Spleen (tissue), 11 donors: ENCODE measurements around the gene STXBP6. TPM values are rescaled to one million over a fixed set of nuclear protein-coding genes. Genes with fewer than 3 reads are reported as not detected.

Experiments
- DNase-seq: peaks from one replicate; pipeline ENCODE4 v3.0.0-alpha.2; 2020
- H3K27ac ChIP-seq, 8 donors: fragments of 200-600 bp; sonication (generic) in 7 of 8; 1 replicate in 4 of 8; 2 replicates in 4 of 8; pipeline versions ENCODE4 v1.5.0 to v1.8.0; 2016 to 2021; ENCODE audit warnings: inconsistent platforms in 4 of 8, mild to moderate bottlenecking in 4 of 8, moderate library complexity in 1 of 8
- H3K27me3 ChIP-seq, 7 donors: fragments of 200-600 bp; sonication (generic) in 6 of 7; replicated peaks in 1 of 7; 1 replicate in 4 of 7; 2 replicates in 3 of 7; pipeline versions ENCODE4 v1.5.0 to v1.8.0; 2016 to 2021; ENCODE audit warnings: inconsistent platforms in 3 of 7, mild to moderate bottlenecking in 1 of 7
- H3K36me3 ChIP-seq, 6 donors: fragments of 200-600 bp; sonication (generic) in 5 of 6; 1 replicate in 4 of 6; 2 replicates in 2 of 6; pipeline versions ENCODE4 v1.5.0 to v1.8.0; 2016 to 2021; ENCODE audit warnings: inconsistent platforms in 2 of 6
- H3K4me1 ChIP-seq, 6 donors: fragments of 200-600 bp; sonication (generic) in 5 of 6; 1 replicate in 3 of 6; 2 replicates in 3 of 6; pipeline versions ENCODE4 v1.5.0 to v1.8.0; 2016 to 2021; ENCODE audit warnings: inconsistent platforms in 3 of 6
- H3K4me3 ChIP-seq, 8 donors: fragments of 200-600 bp; sonication (generic) in 7 of 8; 1 replicate in 4 of 8; 2 replicates in 4 of 8; pipeline versions ENCODE4 v1.5.0 to v1.8.0; 2016 to 2021; ENCODE audit warnings: inconsistent platforms in 4 of 8, mild to moderate bottlenecking in 4 of 8, moderate library complexity in 2 of 8
- H3K9me3 ChIP-seq, 8 donors: fragments of 200-600 bp; sonication (generic) in 7 of 8; 1 replicate in 4 of 8; 2 replicates in 4 of 8; pipeline versions ENCODE4 v1.5.0 to v1.8.0; 2016 to 2021; ENCODE audit warnings: inconsistent platforms in 4 of 8
- POLR2A ChIP-seq, 3 donors: fragments of 450-650 bp; IDR thresholded peaks; one replicate each; pipeline ENCODE4 v1.5.1; 2017; ENCODE audit warnings: antibody characterized with exemption in 3 of 3, mild to moderate bottlenecking in 1 of 3
- POLR2AphosphoS5 ChIP-seq, 3 donors: sonication (generic); formaldehyde crosslinking; IDR thresholded peaks; one replicate each; pipeline ENCODE4 v1.5.1; 2017; ENCODE audit warnings: antibody characterized with exemption in 3 of 3
- WGBS, 5 donors: extraction: QIAGEN DNeasy Blood & Tissue Kit in 3 of 5; methylation state at CpG; one replicate each; pipeline versions ENCODE4 v1.1.5 to v1.1.7; 2013 to 2018; 5-methylcytosine and 5-hydroxymethylcytosine counted together
- intact Hi-C: fragments of 100-400 bp; cut with DNase I; formaldehyde crosslinking; loops from one replicate; pipeline ENCODE4 v1.15.0; 2023; ENCODE audit warnings: low total_unique reads
- polyA plus RNA-seq, 3 donors: library from polyadenylated mRNA; stranded (reverse); fragments of 200-250 nt; gene quantifications; one replicate each; pipeline ENCODE4 v1.2.1, GENCODE V29; 2013
- total RNA-seq, 7 donors: library from RNA; depleted of rRNA in 3 of 7; stranded (reverse); fragments of >200 nt in 3 of 7; fragmentation: NEBNext Ultra II Directional in 4 of 7; extraction: Animal tissue kit (Norgen Biotek cat#: 25700) in 4 of 7; gene quantifications; one replicate each; pipeline versions ENCODE4 v1.1.0 to v1.2.1, GENCODE V29; 2016 to 2021
- TF ChIP-seq, protein P1 (sequence below), 11 experiments: fragments of 200-600 bp in 7 of 11; fragments of 450-650 bp in 4 of 11; sonication (generic) in 4 of 11; IDR thresholded peaks in 8 of 11; conservative IDR thresholded peaks in 3 of 11; 1 replicate in 7 of 11; 2 replicates in 4 of 11; pipeline versions ENCODE4 v1.4.0 to v1.8.0; 2016 to 2021; ENCODE audit warnings: antibody characterized with exemption in 11 of 11, inconsistent platforms in 4 of 11, mild to moderate bottlenecking in 1 of 11
- donor health status: healthy with polysubstance abuse.
- donor health status: DM: no; HTN: no; CAD: no; lungs with moderate emphysema.
- donor health status: DM: no; HTN: no; CAD: no.
- donor health status: Bipolar disorder and iron deficiency.
- donor health status: healthy.
- donor health status: DM: no; HTN: no; CAD: no.
- donor health status: DM: yes; HTN: yes; CAD: no.

STXBP6 gene
- total and polyA plus RNA-seq, 10 donors: 0.76 to 1.4 (median 0.87) TPM

DNA sequence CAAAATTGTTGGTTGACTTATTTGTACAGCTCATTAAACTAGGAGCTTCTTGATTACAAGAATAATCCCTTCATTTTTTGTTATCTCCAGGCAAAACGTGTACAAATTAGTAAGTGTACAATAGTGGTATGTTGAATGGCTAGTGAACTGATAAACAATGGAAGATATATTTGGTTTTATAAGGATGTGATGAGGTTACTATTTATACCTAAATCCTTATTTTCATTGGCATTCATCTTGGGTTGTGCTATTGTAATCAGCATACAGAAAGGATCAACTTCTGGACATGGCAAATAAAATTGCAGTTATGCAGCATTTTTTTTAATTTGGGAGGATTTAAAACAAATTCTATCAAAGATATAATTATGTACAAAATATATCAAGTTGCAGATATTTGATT, 216.6 kb downstream of the STXBP6 start:
- WGBS, 5 donors: 65 to 86% (median 73%) methylated on average over 1 of the region's 1 CpG
- H3K4me3 ChIP-seq: no peak overlapping the region
- DNase-seq: no peak
- intact Hi-C loops: no loop called here
- TF ChIP-seq POLR2A (IDR thresholded peaks at IDR 0.05) (no peak), POLR2AphosphoS5 (IDR thresholded peaks at IDR 0.05) (no peak)
- TF ChIP-seq, protein P1, sequence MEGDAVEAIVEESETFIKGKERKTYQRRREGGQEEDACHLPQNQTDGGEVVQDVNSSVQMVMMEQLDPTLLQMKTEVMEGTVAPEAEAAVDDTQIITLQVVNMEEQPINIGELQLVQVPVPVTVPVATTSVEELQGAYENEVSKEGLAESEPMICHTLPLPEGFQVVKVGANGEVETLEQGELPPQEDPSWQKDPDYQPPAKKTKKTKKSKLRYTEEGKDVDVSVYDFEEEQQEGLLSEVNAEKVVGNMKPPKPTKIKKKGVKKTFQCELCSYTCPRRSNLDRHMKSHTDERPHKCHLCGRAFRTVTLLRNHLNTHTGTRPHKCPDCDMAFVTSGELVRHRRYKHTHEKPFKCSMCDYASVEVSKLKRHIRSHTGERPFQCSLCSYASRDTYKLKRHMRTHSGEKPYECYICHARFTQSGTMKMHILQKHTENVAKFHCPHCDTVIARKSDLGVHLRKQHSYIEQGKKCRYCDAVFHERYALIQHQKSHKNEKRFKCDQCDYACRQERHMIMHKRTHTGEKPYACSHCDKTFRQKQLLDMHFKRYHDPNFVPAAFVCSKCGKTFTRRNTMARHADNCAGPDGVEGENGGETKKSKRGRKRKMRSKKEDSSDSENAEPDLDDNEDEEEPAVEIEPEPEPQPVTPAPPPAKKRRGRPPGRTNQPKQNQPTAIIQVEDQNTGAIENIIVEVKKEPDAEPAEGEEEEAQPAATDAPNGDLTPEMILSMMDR (IDR thresholded peaks at IDR 0.05 in 8 of 11, conservative IDR thresholded peaks at IDR 0.05 in 3 of 11): no peak
- no peaks in the 10 kb centered on the region for H3K4me1 ChIP-seq
- H3K9me3 ChIP-seq: no peaks in the 10 kb centered on the region
- no peaks in the 10 kb centered on the region for H3K36me3 ChIP-seq
- H3K27ac ChIP-seq: no peak overlapping the region
- no peaks in the 10 kb centered on the region for H3K27me3 ChIP-seq

DNA sequence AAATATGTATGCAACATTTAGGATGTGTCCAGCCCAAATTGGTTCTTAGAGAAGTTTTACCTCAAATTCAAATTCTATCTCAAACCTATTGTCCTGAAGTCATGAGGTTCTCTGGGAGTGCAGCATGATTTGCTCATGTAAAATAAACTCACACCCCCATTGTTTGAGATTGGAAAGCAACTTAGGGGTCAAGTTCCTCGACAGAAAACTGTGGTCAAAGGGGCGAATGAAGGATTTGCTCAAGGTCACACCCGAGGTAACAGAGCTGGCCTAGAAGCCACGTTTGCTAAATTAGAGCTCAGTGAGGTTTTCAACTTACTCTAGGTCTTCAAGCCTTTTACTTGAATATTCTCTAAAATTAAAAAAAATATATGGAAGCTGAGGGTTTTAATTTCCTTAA, 218.3 kb downstream of the STXBP6 start:
- intact Hi-C loops: no loop called here
- WGBS, 5 donors: 65 to 81% (median 73%) methylated on average over 4 of the region's 4 CpGs
- DNase-seq: no peak
- Histone ChIP-seq H3K4me3 (no peak overlapping the region), H3K36me3 (no peaks in the 10 kb centered on the region), H3K27me3 (no peaks in the 10 kb centered on the region), H3K27ac (no peak overlapping the region), H3K4me1 (no peaks in the 10 kb centered on the region), H3K9me3 (no peaks in the 10 kb centered on the region)
- TF ChIP-seq, protein P1 (IDR thresholded peaks at IDR 0.05 in 8 of 11, conservative IDR thresholded peaks at IDR 0.05 in 3 of 11): no peak
- TF ChIP-seq POLR2AphosphoS5 (IDR thresholded peaks at IDR 0.05) (no peak), POLR2A (IDR thresholded peaks at IDR 0.05) (no peak)

DNA sequence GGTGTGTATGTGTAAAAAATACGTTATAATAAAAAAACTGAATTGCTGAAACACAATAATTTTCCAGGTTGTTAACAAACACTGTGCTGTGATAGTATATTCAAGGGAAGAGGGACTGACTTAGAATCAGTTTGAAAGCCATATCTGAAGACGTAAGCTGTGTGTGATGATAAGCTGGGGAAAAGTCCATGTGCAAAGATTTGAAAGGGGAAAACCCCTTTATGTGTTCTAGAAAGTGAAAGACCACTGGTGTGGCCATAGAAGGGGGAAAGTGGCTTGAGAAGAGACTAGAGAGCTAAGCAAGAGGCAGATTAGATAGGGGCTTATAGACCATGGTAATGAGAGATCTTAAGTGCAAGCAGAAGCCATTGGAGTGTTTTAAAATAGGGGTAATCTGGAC, 220.1 kb downstream of the STXBP6 start:
- Histone ChIP-seq H3K4me3 (no peak overlapping the region), H3K27me3 (no peaks in the 10 kb centered on the region), H3K36me3 (no peaks in the 10 kb centered on the region), H3K4me1 (no peaks in the 10 kb centered on the region), H3K27ac (no peak overlapping the region), H3K9me3 (no peaks in the 10 kb centered on the region)
- TF ChIP-seq, protein P1 (IDR thresholded peaks at IDR 0.05 in 8 of 11, conservative IDR thresholded peaks at IDR 0.05 in 3 of 11): no peak
- TF ChIP-seq POLR2AphosphoS5 (IDR thresholded peaks at IDR 0.05) (no peak), POLR2A (IDR thresholded peaks at IDR 0.05) (no peak)
- WGBS, 5 donors: 42 to 73% (median 60%) methylated on average over 2 of the region's 2 CpGs
- no peak for DNase-seq
- intact Hi-C loops: no loop called here

DNA sequence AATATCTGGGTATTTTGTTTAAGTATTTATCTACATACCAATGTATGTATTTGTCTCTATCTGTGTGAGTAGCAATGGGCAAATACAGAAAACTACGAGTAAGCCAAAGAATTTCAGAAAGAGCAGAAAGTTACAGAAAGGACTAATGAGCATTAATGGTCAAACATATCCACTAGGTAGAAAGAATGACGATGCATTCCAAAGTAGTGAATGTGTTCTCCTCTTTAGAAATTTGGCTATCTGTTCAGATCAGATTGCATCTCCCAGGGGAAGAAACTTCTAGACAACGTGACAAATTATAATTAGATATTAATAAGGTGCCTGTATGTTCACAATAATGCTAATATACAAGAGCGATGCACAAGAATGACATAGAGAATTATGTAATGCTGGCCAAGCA, 221.5 kb downstream of the STXBP6 start:
- Histone ChIP-seq H3K36me3 (no peaks in the 10 kb centered on the region), H3K4me3 (no peak overlapping the region), H3K4me1 (no peaks in the 10 kb centered on the region), H3K9me3 (no peaks in the 10 kb centered on the region), H3K27ac (no peak overlapping the region), H3K27me3 (no peaks in the 10 kb centered on the region)
- 65 to 97% (median 75%) methylated on average over 4 of the region's 4 CpGs for WGBS, 5 donors
- no peak for DNase-seq
- intact Hi-C loops: no loop called here
- TF ChIP-seq POLR2A (IDR thresholded peaks at IDR 0.05) (no peak), POLR2AphosphoS5 (IDR thresholded peaks at IDR 0.05) (no peak)
- TF ChIP-seq, protein P1 (IDR thresholded peaks at IDR 0.05 in 8 of 11, conservative IDR thresholded peaks at IDR 0.05 in 3 of 11): no peak
